ENCODE data around the gene CCDC182. TPM values are rescaled to one million over a fixed set of nuclear protein-coding genes. Genes with fewer than 3 reads are reported as not detected.

The CCDC182 gene
- total and polyA plus RNA-seq, 2 of the 13 experiments (the other 11 are each of a cell fraction or from before 2014, with no cell fraction given): not detected

GRCh38 chr17:57782647-57783337 is 37.7 kb upstream of the CCDC182 start:
- FAIRE-seq: no peak
- no peaks in the 10 kb centered on the region for H4K20me1 ChIP-seq (ENCODE audit: insufficient read depth, low read length)
- DNase-seq (ENCODE audit: low spot score): no peak
- peak; percentile 22; the same call in 2 of the 3 replicates for ATAC-seq
- POLR2A ChIA-PET: no interaction called here
- 55% methylated on average over 19 of the region's 20 CpGs for WGBS (ENCODE audit: low lambda C conversion rate)
- H3K27me3 ChIP-seq (ENCODE audit: control insufficient read depth in 1 of 2, insufficient read depth in 2 of 2, low read length in 2 of 2): peaks cover 8 to 52% of the 10 kb centered on the region in 2 experiments
- BruUV-seq (replicated peaks): no TSS peak
- peaks cover 26% of the 10 kb centered on the region for H3K4me1 ChIP-seq (ENCODE audit: insufficient read depth, low read length)
- H3K79me2 ChIP-seq (ENCODE audit: insufficient read depth, low read length): no peaks in the 10 kb centered on the region
- peak overlapping the region; percentile 38 for H3K4me2 ChIP-seq (ENCODE audit: low read depth, low read length)
- in situ Hi-C loops (cut with HindIII; ENCODE audit: extremely low pct_ligation_motif_present, low pct_unique_long_range_greater_than_20kb) (no loop called here), intact Hi-C loops (cut with micrococcal nuclease; ENCODE audit: unreplicated experiment) (no loop called here)
- CTCF ChIA-PET (ENCODE audit: low intra/inter-chr PET ratio, low total read pairs): interaction anchor here (1.3 kb wide), 1 partner anchor 652 kb away, joined by 3 read pairs; no protein-coding TSS in a partner anchor
- H3K4me3 ChIP-seq (replicated peaks in 1 of 3; ENCODE audit: insufficient read depth in 1 of 3, low read depth in 2 of 3, low read length in 3 of 3): no peak overlapping the region; a peak in 1 of 6 replicates
- 0 out of 2 replicates have a peak, but pooled peaks have one; percentile 41 for TF ChIP-seq ZFP82 (CRISPR knock-in tag; IDR thresholded peaks at IDR 0.05; ENCODE audit: borderline replicate concordance)
- TF ChIP-seq MAZ (IDR thresholded peaks at IDR 0.05; ENCODE audit: borderline replicate concordance, low read depth, low read length): no peak
- 0 out of 2 replicates have a peak, but pooled peaks have one; percentile 12 for TF ChIP-seq MAZ (CRISPR knock-in tag; IDR thresholded peaks at IDR 0.05; ENCODE audit: low read depth)
- no peak for TF ChIP-seq ZNF337 (CRISPR knock-in tag; IDR thresholded peaks at IDR 0.05; ENCODE audit: borderline replicate concordance, low read depth)
- 0 out of 2 replicates have a peak, but pooled peaks have one; percentile 24 for TF ChIP-seq HDAC1 (CRISPR knock-in tag; IDR thresholded peaks at IDR 0.05)
- H3K9me3 ChIP-seq (ENCODE audit: low read length): no peaks in the 10 kb centered on the region
- no peak overlapping the region for H2AFZ ChIP-seq (ENCODE audit: low read length)
- no peaks in the 10 kb centered on the region for H3K36me3 ChIP-seq (replicated peaks in 1 of 2; ENCODE audit: control insufficient read depth in 1 of 2, insufficient read depth in 2 of 2, low read length in 2 of 2)
- no peak overlapping the region for H3K9ac ChIP-seq (ENCODE audit: insufficient read depth, low read depth, low read length)
- H3K27ac ChIP-seq (ENCODE audit: extremely low read length, insufficient read depth, low read length): no peak overlapping the region

GRCh38 chr17:57782062-57782490 is 37.0 kb upstream of the CCDC182 start:
- peak; percentile 9; the same call in 1 of the 3 replicates for ATAC-seq
- in situ Hi-C loops (cut with HindIII; ENCODE audit: extremely low pct_ligation_motif_present, low pct_unique_long_range_greater_than_20kb) (no loop called here), intact Hi-C loops (cut with micrococcal nuclease; ENCODE audit: unreplicated experiment) (no loop called here)
- no peaks in the 10 kb centered on the region for H3K79me2 ChIP-seq (ENCODE audit: insufficient read depth, low read length)
- ChIA-PET CTCF (ENCODE audit: low intra/inter-chr PET ratio, low total read pairs) (interaction anchor here (1.3 kb wide), 1 partner anchor 651 kb away, joined by 3 read pairs; no protein-coding TSS in a partner anchor), POLR2A (no interaction called here)
- no peak overlapping the region for H3K9ac ChIP-seq (ENCODE audit: insufficient read depth, low read depth, low read length)
- no peaks in the 10 kb centered on the region for H4K20me1 ChIP-seq (ENCODE audit: insufficient read depth, low read length)
- no peak overlapping the region for H3K4me3 ChIP-seq (replicated peaks in 1 of 3; ENCODE audit: insufficient read depth in 1 of 3, low read depth in 2 of 3, low read length in 3 of 3)
- H2AFZ ChIP-seq (ENCODE audit: low read length): no peak overlapping the region
- peaks cover 26% of the 10 kb centered on the region for H3K4me1 ChIP-seq (ENCODE audit: insufficient read depth, low read length)
- TF ChIP-seq NRL (CRISPR knock-in tag; IDR thresholded peaks at IDR 0.05; ENCODE audit: borderline replicate concordance) (0 out of 2 replicates have a peak, but pooled peaks have one; percentile 41), IRF2 (CRISPR knock-in tag; IDR thresholded peaks at IDR 0.05) (no peak), ZNF274 (CRISPR knock-in tag; IDR thresholded peaks at IDR 0.05) (peak; percentile 46; the same call in 1 of the 2 replicates)
- H3K27me3 ChIP-seq (ENCODE audit: control insufficient read depth in 1 of 2, insufficient read depth in 2 of 2, low read length in 2 of 2): peaks cover 8 to 53% of the 10 kb centered on the region in 2 experiments
- H3K36me3 ChIP-seq (replicated peaks in 1 of 2; ENCODE audit: control insufficient read depth in 1 of 2, insufficient read depth in 2 of 2, low read length in 2 of 2): no peaks in the 10 kb centered on the region
- no peaks in the 10 kb centered on the region for H3K9me3 ChIP-seq (ENCODE audit: low read length)
- H3K27ac ChIP-seq (ENCODE audit: extremely low read length, insufficient read depth, low read length): no peak overlapping the region
- DNase-seq (ENCODE audit: low spot score): no peak
- 22% methylated on average over 5 of the region's 6 CpGs for WGBS (ENCODE audit: low lambda C conversion rate)
- FAIRE-seq: no peak
- H3K4me2 ChIP-seq (ENCODE audit: low read depth, low read length): no peak overlapping the region
- no TSS peak for BruUV-seq (replicated peaks)

Measured in HepG2 (cell line).